Myocyte (in vitro differentiated cells): ENCODE data around the gene HMOX1. TPM values are rescaled to one million over a fixed set of nuclear protein-coding genes. Genes with fewer than 3 reads are reported as not detected.

Experiments used
- DNase-seq: peaks from one replicate; pipeline ENCODE4 v3.0.0-alpha.2; 2012; ENCODE audit warnings: low read depth
- total RNA-seq: library from RNA; depleted of rRNA; stranded (reverse); fragments of >200 nt; gene quantifications from 2 replicates; pipeline ENCODE4 v1.2.3, GENCODE V29; 2014

HMOX1 gene
- total RNA-seq, 1 donor from 2014 or later = 35.8 TPM

DNA sequence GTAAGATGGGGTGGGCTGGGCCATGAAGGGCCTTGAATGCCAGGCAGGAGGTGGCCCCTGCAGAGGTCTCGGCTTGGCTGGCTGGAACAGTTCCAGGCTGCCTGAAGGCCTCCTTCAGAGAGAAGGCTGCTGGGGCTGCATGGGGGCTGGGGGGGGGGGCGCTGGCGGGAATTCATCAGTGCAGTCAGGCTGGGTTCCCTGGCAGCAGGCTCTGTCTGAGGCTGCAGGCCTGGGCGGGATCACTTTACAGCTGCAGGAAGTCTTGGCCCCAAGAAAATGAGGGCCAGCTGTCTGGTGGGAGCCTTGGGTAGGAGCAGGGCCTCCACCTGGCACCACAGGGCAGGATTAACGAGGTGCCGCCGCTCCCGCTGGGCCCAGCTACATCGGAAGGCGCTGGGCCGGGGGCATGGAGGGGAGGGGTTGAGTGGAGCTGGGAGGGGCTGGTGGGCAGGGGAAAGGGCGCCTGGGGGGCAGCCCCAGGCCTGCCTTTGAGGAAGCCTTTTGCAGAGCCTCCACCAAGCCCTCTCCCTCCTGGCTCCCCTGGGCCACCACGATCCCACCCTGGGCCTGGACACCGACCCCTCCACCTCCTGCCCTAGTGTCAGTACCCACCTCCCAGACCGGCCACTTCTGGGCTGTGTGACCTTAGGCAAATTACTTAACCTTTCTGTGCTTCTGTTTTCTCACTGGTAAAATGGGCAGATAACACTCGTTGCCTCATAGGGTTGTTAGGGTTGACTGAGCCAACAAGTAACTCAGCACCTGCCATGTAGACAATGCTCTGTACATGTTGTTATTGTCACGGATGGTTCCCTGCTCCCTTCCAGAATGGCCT lies 31.0 kb upstream of the HMOX1 start:
- peak; percentile 77 for DNase-seq

DNA sequence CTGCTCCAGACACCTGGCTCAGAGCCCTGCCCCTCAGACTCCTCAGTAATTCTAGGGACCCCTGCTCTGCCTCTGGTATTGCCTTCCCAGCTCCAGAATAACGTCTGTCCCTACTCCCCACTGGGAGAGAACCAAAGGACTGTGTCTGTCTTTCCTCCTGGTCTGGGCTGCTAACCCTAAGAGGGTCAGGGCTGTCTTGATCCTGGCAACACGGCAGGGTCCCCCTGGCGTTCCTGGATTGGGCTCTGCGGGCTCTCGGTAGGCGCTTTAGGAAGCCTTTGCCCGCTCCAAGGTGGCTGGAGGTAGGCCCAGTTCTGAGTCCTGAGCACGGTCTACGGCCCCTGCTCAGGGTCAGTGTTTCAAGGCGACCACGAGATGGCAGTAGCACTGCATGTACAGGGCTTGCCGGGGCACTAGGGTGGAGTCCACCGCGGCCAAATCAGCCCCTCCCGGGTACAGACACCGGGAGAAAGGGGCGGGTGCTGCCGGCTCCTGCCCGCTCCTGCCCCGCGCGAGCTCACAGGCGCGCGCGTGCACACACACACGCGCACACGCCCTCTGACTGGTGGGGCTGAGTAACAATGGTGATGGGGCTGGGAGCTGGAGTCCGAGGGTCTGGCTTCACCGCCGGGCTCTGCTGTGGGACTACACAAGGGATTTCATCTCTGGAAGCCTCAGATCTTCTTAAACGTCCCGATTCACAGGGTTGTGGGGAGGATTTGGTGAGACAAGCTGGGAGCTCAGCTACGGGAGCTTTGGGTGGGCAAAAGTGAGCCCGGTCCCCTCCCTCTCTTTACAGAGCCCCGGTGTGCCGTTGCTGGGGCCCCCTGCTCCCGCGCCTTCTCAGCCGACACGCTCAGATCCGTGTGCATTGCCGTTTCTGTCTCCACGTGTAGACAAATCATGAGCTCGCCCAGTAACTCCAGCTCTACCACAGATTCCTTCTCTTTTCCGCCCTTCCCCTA lies 30.1 kb upstream of the HMOX1 start:
- DNase-seq = peak; percentile 91

DNA sequence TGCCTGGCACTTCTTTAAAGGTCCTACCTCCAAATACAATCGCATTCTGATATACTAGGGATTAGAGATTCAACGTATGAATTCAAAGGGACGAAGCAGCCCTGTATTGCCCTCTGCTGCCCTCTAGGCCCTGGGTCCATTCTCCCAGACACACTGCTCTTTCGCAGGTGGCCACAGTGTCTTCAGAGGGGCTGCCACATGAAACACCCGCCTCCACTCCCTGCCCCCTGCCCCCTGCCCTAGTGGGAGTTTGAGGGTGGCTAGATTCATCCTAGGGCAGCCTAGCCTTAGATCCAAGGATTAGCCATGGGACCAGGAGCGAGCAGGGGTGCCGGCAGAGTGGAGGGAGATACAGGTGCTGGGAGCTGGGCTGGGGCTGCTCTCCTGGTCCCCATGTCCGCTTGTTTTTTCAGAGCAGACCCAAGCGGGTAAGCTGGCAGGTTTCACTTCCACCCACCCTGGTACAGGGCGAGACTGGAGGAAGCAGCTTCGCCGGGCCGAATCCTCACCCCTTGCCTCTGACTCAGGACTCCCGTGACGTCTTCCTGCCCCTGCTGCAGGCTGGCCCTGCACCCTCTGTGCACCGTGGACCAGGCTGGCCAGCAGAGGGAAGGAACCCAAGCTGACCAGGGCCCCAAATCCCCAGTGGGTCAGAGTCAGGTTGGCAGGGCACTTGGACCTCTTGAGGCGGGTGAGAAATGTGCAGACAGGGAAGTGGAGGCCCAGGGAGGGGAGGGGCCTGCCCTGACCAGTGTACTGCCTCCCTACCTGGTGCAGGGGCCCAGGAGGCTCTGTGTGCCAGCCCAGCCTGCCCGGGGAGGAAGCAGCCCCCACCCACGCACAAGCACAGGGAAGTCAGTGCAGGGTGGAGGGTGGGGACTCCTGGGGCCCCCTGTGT lies 28.4 kb upstream of the HMOX1 start:
- DNase-seq = no peak

DNA sequence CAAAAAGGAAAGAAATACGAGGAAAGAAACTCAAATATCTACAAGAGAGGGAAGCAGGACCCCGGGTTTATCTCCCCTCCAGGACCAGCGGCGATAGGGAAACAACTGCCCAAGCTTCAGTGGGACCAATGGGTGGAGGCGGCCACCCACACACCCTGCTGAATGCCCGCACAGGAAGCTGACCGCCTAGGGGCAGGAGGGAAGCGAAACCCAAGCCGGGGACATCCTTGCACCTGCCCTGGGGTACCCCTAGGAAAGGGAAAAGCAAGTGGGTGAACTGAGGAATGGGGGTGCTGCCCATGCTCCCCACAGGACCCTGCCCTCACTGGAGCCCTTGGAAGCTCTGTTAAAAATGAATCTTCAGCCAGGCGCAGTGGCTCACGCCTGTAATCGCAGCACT lies 27.6 kb upstream of the HMOX1 start:
- no peak for DNase-seq

DNA sequence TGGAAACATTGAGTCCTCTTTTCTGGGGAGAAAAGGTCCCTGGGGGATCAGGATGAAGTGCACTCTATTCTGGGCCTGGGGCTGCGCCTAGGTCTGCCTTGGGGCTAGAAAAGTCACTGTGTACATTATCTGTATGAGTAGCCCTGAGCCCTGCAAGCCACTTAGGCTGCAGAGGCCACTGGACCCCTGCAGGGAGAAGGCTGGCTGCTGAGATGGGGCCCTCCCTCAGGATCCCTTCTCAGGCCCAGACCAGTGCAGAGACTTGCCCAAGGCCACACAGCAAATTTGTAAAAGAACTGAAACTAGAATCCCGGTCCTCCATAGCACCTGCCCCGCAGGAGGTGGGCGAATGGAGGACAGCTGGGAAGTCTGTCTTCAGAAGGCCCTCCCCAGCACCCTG lies 26.8 kb upstream of the HMOX1 start:
- DNase-seq = no peak

DNA sequence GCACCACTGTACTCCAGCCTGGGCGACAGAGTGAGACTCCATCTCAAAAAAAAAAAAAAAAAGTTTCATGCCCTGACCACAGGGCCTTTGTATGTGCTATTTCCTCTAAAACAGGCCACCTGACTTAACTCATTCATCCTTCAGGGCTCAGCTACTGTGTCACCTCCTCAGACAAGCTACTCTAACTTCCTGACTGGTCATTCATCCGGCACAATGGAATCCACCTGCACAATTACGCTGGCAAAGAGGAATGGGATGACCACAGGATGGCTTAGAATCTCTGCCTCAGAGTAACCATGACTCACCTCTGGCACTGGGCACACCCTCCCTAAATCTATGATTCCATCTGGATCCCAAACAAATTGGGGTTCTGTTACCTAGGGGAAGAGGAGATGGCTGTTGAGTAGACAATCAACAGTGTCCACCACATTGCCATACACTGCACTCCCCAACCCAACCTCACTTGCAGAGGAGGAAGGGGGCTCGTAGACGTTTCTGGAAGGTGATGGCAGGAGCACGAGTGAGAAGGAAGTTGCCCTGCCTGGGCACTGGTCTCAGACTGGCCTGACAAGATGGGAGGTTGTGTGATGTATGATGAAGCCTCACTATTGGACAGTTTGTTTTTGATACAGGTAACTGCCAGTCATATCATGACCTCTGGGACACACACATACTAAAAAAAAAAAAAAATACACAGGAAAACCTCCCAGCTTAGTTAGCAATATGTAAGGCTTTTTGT lies 22.8 kb upstream of the HMOX1 start:
- no peak for DNase-seq

- peak; percentile 70 for DNase-seq
Observed at GRCh38 chr22:35359380-35360065, 21.4 kb upstream of the HMOX1 start.

DNA sequence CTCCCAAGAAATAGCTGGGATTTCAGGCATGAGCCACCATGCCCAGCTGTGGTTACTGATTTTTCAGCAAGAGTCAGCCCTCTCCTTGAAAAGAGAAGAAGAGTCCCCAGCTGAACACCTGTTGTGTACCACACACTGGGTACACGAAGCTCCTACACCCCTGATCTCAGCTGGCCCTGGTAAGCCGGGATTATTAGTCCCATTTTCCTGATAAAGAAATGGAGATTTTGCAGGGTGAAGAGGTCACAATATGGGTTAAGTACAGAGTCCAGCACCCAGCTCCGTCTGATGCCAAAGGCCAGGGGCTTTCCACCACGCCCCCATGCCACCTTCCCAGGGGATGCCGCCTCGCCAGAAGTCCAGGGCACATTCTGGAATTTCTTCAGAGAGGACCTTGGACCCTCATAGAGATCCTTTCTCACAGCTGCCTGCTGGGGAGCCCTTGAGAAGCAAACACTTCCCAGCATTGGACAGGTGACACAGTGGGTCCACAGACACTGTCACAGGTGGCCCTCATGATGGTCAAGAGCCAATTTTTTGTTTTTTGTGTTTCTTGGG lies 19.8 kb upstream of the HMOX1 start:
- no peak for DNase-seq

GRCh38 chr22:35363566-35364086 lies 17.3 kb upstream of the HMOX1 start:
- no peak for DNase-seq

DNA sequence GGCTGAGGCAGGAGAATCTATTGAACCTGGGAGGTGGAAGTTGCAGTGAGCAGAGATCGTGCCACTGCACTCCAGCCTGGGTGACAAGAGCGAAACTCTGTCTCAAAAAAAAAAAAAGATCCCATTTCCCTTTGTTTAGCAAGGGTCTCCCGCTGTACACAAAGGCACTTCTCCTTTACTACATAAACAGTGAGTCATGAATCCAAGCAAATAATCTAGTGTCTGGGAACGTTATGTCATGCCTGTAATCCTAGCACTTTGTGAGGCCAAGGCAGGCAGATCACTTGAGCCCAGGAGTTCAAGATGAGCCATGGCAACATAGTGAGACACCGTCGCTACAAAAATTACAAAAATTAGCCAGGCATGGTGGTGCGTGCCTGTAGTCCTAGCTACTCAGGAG lies 16.7 kb upstream of the HMOX1 start:
- peak; percentile 69 for DNase-seq

- no peak for DNase-seq
Observed at GRCh38 chr22:35367331-35367886, 13.5 kb upstream of the HMOX1 start.

DNA sequence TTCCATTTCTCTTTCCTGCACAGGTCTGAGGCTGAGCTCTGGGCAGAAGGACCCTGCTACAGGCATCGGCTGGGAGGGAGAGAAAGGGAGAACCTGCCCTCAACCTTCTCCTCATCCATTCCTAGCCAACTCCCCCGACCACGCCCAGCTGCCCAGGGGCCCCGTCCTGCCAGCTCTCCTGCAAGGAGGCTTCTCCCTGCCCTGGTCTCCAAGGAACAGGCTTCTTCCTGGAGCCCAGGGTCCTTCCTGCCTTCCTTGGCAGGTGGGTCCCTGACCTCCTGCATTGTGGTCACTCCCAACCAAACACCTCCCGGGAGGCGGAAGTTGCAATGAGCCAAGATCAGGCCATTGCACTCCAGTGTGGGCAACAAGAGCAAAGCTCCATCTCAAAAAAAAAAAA lies 12.5 kb upstream of the HMOX1 start:
- no peak for DNase-seq

DNA sequence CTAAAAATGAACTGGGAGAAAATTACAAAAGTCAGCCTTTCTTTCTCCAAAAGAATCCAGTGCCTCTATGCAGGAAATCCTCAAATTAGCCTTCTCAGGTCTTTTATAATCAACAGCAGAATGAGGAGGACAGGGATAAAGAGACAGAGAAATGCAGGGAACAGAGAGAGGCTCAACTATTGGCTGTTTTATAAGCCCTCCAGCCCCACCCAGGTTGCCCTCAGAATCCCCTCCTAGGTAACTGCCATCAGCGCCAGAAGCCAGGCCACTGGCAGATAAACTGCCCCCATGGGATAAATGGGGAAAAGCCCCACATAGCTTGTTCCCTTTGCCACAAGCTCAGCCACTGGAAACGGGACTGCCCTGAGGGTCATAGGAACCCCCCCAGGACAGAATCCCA lies 10.9 kb upstream of the HMOX1 start:
- DNase-seq = no peak

- DNase-seq = no peak
Observed at GRCh38 chr22:35373781-35374180, 7.1 kb upstream of the HMOX1 start.

DNA sequence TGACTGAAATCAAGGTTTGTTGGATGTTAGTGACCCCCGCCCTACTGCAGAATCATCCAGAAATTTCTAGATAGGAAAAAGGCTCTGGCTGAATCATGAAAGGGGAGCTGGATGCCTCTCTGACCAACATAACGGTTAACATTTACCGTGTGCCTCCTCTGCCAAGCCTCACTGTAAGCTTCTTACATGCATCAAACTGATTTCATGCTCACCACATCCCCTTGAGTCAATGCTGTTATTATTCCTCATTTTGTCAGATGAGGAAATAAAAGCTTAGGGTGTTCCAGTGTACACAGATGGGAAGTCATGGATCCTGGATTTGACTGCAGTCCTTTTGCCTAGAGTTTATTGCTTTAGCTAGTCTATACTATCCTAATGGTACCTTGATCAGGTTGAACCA lies 5.9 kb upstream of the HMOX1 start:
- no peak for DNase-seq

- no peak for DNase-seq
Observed at GRCh38 chr22:35375526-35375925, 5.4 kb upstream of the HMOX1 start.

- peak; percentile 98 for DNase-seq
Observed at GRCh38 chr22:35376728-35377472, 4.0 kb upstream of the HMOX1 start.

DNA sequence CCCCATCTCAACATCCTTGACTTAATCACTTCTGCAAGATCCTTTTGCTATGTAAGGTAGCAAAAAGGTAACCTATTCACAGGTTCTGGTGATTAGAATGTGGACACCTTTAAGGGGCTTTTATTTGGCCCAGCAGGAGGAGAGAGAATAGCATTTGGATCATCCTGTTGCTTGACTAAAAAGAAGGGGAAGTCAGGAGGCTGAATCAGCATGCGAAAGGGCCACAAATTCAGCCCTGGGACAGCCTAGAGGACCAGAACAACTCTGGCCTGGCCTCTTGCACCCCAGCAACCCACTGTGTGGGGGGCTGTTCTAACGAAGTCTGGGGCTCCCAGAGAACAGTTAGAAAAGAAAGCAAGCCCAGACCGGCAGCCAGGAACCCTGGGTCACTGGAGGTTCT lies 3.2 kb upstream of the HMOX1 start:
- DNase-seq = no peak
